ENCODE results near the gene TMEM119.
"Not testable (repeated sequence)": the region's sequence is repeated elsewhere in the genome, so short reads cannot be mapped to it uniquely, and the experiment has no call there.

The TMEM119 gene

DNA sequence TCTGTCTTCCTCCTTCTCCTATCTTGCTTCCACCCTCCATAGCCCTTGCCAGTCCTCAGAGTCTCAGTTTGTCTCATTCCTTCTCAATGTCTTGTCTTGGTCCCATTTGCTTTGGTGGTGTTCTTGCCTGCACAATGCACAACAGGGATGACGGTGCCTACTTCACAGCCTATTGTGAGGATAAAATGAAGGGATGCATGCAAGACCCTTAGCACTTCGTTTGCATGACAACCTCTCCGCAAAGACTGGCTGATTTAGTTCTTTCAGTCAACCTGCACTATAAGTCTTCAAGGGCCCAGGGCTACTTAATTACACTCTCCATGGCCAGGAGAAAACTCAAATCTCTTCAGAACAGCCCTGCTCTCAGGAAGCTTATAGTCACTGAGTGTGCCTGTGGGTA, 27.3 kb upstream of the TMEM119 start:
- H3K27ac Mint-ChIP-seq = no peak overlapping the region
- peaks cover 29% of the 10 kb centered on the region for H3K36me3 Mint-ChIP-seq (ENCODE audit: low read depth)
- ATAC-seq (no peak), DNase-seq (no peak)
- H3K4me3 Mint-ChIP-seq = no peak overlapping the region
- peaks cover 64% of the 10 kb centered on the region for H3K4me1 Mint-ChIP-seq
- no peaks in the 10 kb centered on the region for H3K9me3 Mint-ChIP-seq
- H3K27me3 Mint-ChIP-seq = no peaks in the 10 kb centered on the region

DNA sequence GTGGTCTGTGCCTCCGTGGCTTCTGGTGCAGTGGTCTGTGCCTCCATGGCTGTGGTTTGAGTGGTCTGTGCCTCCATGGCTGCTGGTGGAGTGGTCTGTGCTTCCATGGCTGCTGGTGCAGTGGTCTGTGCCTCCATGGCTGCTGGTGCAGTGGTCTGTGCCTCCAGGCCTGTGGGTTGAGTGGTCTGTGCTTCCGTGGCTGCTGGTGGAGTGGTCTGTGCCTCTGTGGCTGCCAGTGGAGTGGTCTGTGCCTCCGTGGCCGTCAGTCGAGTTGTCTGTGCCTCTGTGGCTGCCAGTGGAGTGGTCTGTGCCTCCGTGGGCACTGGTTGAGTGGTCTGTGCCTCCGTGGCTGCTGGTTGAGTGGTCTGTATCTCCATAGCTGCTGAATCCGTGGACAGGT, 25.7 kb upstream of the TMEM119 start:
- H3K27ac Mint-ChIP-seq = peak overlapping the region; percentile 18
- peaks cover 54% of the 10 kb centered on the region for H3K4me1 Mint-ChIP-seq

DNA sequence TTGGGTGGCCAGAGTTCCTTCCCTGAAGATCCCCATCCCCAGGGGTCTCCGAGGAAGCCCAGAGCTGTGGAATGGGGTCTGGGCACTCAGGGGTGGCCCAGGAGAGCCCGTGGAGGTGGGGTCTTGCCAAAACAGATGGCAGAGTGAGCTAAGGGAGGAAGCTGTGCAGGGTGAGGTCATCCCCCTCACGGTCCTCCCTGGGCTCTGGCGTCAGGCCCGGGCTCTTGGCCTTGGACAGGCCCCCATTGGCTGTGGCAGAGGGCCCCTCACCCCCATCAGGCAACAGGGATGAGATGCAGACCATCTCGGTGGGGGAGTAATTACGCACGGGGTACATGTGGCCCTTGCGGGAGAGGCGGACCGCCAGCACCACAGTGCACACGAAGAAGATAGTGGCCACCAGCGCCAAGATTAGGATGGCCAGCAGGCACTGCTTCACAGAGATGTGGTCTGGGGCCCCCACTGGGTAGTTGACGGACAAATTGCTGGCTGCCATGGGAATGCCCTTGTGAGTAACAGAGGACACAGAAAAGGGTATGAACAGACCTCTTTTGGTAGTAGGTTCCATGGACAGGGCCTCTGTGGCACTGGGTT, 25.1 kb upstream of the TMEM119 start:
- H3K27ac Mint-ChIP-seq = no peak overlapping the region
- ATAC-seq (no peak), DNase-seq (no peak)
- no peaks in the 10 kb centered on the region for H3K9me3 Mint-ChIP-seq
- peaks cover 54% of the 10 kb centered on the region for H3K4me1 Mint-ChIP-seq
- no peak overlapping the region for H3K4me3 Mint-ChIP-seq
- H3K27me3 Mint-ChIP-seq = no peaks in the 10 kb centered on the region
- peaks cover 26% of the 10 kb centered on the region for H3K36me3 Mint-ChIP-seq (ENCODE audit: low read depth)

More for the DNA sequence above, 25.7 kb upstream of the TMEM119 start:
- no peaks in the 10 kb centered on the region for H3K27me3 Mint-ChIP-seq
- ATAC-seq (no peak), DNase-seq (no peak)
- peaks cover 29% of the 10 kb centered on the region for H3K36me3 Mint-ChIP-seq (ENCODE audit: low read depth)
- no peaks in the 10 kb centered on the region for H3K9me3 Mint-ChIP-seq
- no peak overlapping the region for H3K4me3 Mint-ChIP-seq

DNA sequence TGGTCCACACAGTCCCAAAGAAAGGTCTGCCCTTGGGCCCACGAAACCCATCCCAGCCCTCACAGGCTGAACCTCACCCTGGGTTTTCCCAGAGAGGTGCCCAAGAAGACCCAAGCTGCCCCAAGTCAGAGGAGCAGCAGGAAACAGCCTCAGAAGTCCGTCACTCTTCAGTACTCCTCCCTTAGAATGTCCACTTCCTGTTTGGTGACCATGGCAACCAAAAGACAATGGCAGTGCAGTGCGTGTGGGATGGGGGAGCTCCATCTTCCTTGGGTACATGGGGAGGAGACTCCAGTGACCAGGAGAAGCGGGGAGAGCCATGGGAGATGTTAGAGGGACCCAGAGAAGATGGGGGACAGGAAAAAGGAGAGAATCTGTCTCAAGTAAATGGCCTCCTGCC, 24.5 kb upstream of the TMEM119 start:
- H3K4me3 Mint-ChIP-seq = no peak overlapping the region
- H3K27ac Mint-ChIP-seq = peak overlapping the region; percentile 90
- H3K27me3 Mint-ChIP-seq = no peaks in the 10 kb centered on the region
- peaks cover 55% of the 10 kb centered on the region for H3K4me1 Mint-ChIP-seq
- DNase-seq (no peak), ATAC-seq (no peak)
- peaks cover 26% of the 10 kb centered on the region for H3K36me3 Mint-ChIP-seq (ENCODE audit: low read depth)
- H3K9me3 Mint-ChIP-seq = no peaks in the 10 kb centered on the region

DNA sequence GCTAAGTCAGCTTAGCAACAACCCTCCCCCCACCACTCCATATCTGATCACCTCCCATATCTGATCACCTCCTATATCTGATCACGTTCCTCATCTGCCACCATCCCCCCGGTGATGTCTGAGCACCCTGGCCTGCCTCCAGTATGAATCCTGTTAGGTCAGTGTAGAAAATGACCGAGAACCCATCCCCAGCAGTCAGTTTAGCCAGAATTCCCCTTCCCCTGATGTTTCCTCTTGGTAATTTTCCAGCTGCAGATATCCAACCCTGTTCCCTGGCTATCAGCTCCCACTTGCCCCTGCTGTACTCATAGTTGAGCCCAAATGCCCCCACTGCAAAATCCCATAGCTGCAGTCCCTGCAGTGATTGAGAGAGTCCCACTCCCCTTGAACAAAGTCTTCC, 23.3 kb upstream of the TMEM119 start:
- DNase-seq (no peak), ATAC-seq (no peak)
- H3K4me1 Mint-ChIP-seq = peaks cover 59% of the 10 kb centered on the region
- no peak overlapping the region for H3K4me3 Mint-ChIP-seq
- no peaks in the 10 kb centered on the region for H3K27me3 Mint-ChIP-seq
- H3K27ac Mint-ChIP-seq = peak overlapping the region; percentile 76
- peaks cover 6% of the 10 kb centered on the region for H3K9me3 Mint-ChIP-seq
- peaks cover 33% of the 10 kb centered on the region for H3K36me3 Mint-ChIP-seq (ENCODE audit: low read depth)

DNA sequence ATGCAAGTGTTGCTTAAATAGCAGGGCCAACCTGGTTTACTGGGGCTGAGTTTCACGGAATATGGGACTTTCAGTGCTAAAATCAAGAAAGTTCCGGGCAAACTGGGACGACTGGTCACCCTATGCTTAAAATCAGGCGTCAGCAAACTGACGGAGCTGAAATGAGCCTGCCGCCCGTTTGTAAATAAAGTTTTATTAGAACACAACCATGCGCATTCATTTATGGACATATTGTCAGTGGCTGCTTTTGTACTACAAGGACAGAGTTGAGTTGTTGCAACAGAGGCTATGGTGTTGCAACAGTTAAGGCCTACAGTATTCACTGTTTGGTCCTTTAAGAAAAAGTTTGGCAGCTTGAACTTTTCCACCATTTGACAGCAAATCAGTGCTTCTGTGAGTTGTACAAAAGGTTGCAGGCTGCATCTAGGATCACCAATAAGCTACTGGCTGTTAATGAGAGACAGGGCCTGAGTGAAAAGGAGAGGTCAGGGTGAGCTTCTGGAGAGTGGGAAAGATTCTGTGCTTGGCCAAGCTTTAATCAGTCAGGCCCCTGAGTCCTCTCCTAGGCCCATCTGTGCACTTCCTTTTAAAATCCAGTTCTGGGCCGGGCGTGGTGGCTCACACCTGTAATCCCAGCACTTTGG, 22.5 kb upstream of the TMEM119 start:
- no peak overlapping the region for H3K4me3 Mint-ChIP-seq
- no peaks in the 10 kb centered on the region for H3K27me3 Mint-ChIP-seq
- H3K27ac Mint-ChIP-seq = peak overlapping the region; percentile 8
- H3K9me3 Mint-ChIP-seq = peaks cover 11% of the 10 kb centered on the region
- ATAC-seq = no peak
- peaks cover 40% of the 10 kb centered on the region for H3K36me3 Mint-ChIP-seq (ENCODE audit: low read depth)
- peaks cover 60% of the 10 kb centered on the region for H3K4me1 Mint-ChIP-seq
- no peak for DNase-seq

DNA sequence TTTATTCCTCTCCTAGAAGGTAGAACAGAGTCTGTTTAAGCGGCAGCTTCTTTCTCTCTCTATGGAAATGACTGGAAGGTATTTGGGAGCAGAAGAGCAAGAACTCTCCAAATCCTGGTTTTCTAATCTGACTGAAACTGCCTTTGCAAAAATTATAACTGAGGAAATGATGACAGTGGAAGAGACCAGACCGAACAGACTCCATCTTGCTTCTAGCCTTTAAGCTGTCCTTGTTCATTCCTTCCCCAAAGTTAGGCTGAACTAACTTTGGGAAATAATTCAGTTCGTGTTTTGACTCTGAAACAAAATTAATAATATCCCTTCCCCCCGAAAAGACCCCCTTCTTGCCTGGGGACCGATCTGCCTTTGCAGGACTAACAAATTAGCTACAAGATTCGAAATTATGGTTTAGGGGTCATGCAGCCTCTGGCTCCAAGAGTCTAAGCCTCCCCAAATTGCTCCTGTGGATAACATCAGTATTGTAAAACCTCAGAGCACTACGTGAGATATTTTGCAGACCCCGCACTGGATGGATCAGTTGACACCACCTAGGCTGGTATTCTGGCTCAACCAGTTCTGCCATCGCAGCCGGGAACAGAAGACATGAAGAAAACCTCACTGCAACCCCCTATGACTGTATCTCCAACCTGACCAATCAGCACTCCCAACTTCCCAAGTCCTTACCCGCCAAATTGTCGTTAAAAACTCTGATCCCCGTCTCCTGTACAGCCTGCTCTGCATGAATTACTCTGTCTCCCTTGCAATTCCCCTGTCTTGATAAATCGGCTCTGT, 21.7 kb upstream of the TMEM119 start:
- no peak for DNase-seq
- peaks cover 11% of the 10 kb centered on the region for H3K9me3 Mint-ChIP-seq
- peak overlapping the region; percentile 8 for H3K27ac Mint-ChIP-seq
- no peaks in the 10 kb centered on the region for H3K27me3 Mint-ChIP-seq
- no peak overlapping the region for H3K4me3 Mint-ChIP-seq
- H3K36me3 Mint-ChIP-seq (ENCODE audit: low read depth) = peaks cover 38% of the 10 kb centered on the region
- peaks cover 61% of the 10 kb centered on the region for H3K4me1 Mint-ChIP-seq
- no peak for ATAC-seq

DNA sequence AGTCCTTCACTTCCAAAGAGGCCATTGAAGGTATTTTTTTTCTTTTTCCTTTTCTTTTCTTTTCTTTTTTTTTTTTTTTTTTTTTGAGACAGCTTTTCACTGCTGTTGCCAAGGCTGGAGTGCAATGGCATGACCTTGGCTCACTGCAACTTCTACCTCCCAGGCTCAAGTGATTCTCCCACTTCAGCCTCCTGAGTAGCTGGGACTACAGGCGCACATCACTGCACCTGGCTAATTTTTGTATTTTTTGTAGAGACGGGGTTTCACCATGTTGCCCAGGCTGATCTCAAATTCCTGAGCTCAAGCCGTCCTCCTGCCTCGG, 21.0 kb upstream of the TMEM119 start:
- not testable (repeated sequence) for H3K27me3 Mint-ChIP-seq, H3K27ac Mint-ChIP-seq, DNase-seq, ATAC-seq, H3K4me3 Mint-ChIP-seq
- Mint-ChIP-seq H3K9me3 (peaks cover 11% of the 10 kb centered on the region), H3K36me3 (ENCODE audit: low read depth) (peaks cover 32% of the 10 kb centered on the region), H3K4me1 (peaks cover 67% of the 10 kb centered on the region)

DNA sequence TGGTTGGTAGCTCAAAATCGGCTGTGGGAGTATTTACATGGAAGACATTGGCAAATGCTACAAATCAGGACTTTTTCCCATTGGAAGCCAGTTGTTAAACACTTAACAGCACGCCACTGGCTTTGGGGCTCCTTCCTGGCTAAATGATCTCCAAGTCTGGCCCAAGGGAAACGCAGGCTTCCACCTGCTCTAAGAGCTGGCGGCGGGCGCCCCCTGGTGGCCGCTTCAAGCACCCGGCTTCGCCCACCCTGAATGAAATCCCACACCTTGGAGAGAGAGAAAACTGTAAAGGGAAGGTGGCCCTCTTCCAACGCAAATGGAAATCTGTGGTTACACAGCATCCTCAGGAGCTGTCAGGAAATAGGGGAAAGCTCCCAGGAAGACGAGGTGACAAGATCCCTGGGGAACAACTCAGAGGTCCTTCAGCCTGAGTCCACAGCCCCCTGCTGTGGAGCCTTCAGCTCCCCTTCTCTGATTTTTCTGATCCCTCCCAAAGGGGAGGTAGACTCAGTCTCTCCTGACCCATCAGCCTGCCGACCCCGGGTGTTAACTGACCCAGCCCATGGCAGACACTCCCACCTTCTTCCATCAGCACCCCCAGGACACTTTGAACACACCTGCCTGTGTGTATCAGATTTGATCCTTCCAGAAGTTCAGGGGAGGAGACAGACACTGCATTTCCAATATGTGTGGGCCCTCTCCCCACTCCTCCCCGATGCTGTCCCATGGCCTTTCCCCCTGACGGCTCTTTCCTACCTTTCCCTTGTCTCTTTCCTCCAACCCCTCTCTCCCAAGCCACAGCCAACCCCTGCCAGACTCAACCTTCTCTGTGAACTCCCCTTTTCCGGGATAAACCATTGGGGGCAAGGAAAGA, 20.4 kb upstream of the TMEM119 start:
- H3K36me3 Mint-ChIP-seq (ENCODE audit: low read depth) = peaks cover 26% of the 10 kb centered on the region
- DNase-seq = peak; percentile 85

DNA sequence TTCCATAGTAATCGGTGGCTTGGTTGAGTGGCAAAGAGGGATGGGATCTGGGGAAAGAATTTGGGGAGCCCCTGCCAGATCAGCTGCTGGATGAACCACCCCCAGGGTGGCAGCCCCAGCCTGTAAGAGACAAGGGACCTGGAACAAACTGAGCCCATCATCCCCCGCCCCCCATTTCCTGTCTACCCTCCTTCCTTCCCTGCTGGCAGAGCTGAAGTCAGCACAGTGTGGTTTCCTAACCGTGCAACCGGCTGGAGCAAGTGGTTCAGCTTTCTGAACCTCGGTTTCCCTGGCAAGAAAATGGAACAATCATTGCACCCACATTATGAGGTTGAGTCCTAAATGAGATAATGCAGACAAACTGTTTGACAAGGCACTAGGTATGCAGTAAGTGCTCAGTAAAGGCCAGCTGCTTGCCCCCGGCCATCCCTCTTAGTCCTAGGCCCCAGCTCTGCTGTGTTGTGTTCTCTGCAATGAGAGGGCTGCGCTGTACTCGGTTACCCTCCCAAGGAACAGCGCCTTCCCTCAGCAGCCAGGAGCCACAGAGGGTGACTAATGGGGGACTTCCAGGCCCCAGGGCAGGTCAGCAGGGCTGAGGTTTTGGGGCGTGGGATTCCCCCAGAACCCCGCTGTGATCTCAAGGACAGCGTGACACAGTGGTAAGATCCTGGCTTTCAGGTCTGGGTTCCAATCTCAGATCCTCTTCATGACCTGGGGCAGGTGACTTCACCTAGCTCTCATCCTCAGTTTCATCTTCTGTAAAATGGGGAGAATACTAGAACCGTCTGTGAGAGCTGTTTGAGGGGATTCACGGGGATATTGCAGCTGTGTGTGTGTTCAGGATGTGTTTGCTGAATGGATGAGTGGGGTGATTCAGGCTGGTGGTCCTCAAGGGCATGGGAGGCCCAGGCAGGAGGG, 19.3 kb upstream of the TMEM119 start:
- H3K27me3 Mint-ChIP-seq = no peaks in the 10 kb centered on the region
- DNase-seq (peak; percentile 85), ATAC-seq (peak; percentile 96)
- peaks cover 73% of the 10 kb centered on the region for H3K4me1 Mint-ChIP-seq
- H3K4me3 Mint-ChIP-seq = peak overlapping the region; percentile 66
- H3K27ac Mint-ChIP-seq = peak overlapping the region; percentile 94
- H3K36me3 Mint-ChIP-seq (ENCODE audit: low read depth) = peaks cover 18% of the 10 kb centered on the region
- peaks cover 11% of the 10 kb centered on the region for H3K9me3 Mint-ChIP-seq

More for the DNA sequence above, 20.4 kb upstream of the TMEM119 start:
- peaks cover 11% of the 10 kb centered on the region for H3K9me3 Mint-ChIP-seq
- H3K4me3 Mint-ChIP-seq = no peak overlapping the region
- peaks cover 69% of the 10 kb centered on the region for H3K4me1 Mint-ChIP-seq
- H3K27me3 Mint-ChIP-seq = no peaks in the 10 kb centered on the region
- H3K27ac Mint-ChIP-seq = peak overlapping the region; percentile 94
- no peak for ATAC-seq

DNA sequence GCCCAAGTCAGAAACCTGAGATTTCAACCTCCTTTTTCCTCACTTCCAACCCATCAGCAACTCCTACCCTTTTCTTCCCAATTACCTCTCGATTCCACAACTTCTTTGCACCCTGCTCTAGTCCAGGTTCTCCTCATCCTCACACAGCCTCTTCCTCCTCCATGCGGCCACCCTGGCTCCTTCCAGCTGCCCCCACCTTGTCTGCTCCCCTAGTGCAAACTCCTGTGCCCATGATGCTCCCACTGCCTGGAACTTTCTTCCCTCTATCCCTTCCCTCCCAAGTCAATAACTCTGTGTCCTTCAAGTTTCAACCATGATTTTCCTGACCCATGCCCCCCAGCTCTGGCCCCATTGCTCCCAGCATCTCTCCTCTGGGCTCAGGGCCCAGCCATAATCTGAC, 18.5 kb upstream of the TMEM119 start:
- peaks cover 11% of the 10 kb centered on the region for H3K9me3 Mint-ChIP-seq
- H3K4me3 Mint-ChIP-seq = no peak overlapping the region
- peak overlapping the region; percentile 94 for H3K27ac Mint-ChIP-seq
- DNase-seq = no peak
- peaks cover 73% of the 10 kb centered on the region for H3K4me1 Mint-ChIP-seq
- peaks cover 16% of the 10 kb centered on the region for H3K36me3 Mint-ChIP-seq (ENCODE audit: low read depth)
- no peak for ATAC-seq
- no peaks in the 10 kb centered on the region for H3K27me3 Mint-ChIP-seq

DNA sequence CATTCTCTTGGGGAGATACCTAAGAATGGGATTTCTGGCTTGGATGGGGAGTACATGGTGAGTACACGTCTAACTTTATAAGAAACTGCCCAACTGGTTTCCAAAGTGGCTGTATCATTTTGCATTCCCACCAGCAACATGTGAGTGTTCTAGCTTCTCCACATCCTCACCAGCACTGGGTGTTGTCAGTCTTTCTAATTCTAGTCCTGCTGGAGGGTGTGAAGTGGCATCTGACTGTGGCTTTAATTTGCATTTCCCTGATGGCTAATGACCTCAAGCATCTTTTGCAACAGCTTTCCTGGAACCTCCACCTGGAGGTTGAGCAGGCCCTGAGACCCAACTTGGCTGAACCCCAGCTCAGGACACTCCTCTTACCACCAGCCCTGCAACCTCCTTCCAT, 18.0 kb upstream of the TMEM119 start:
- H3K4me3 Mint-ChIP-seq = no peak overlapping the region
- no peaks in the 10 kb centered on the region for H3K27me3 Mint-ChIP-seq
- ATAC-seq = no peak
- peak overlapping the region; percentile 94 for H3K27ac Mint-ChIP-seq
- H3K36me3 Mint-ChIP-seq (ENCODE audit: low read depth) = peaks cover 14% of the 10 kb centered on the region
- H3K4me1 Mint-ChIP-seq = peaks cover 70% of the 10 kb centered on the region
- peaks cover 11% of the 10 kb centered on the region for H3K9me3 Mint-ChIP-seq
- DNase-seq = no peak

DNA sequence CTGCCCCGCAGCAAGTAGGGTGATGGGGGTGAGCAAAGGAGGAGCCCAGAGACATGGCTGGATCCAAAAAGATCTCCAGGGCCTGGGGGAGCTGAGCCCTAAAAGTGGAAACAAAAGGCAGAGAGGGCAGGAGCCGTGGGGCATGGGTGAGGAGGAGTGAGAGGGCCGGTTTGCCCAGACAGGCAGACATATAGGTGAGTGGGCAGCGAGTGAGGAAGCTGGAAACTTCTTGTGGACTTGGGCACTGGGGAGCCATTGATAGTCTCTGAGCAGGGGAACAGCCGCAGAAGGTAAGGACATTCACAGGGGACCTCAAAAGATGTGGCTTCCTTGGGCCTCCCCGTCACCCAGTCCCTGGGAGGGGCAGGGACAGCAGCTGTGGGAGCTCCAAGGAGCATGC, 16.8 kb upstream of the TMEM119 start:
- no peak for DNase-seq
- Mint-ChIP-seq H3K27ac (peak overlapping the region; percentile 48), H3K4me3 (no peak overlapping the region), H3K36me3 (ENCODE audit: low read depth) (peaks cover 14% of the 10 kb centered on the region), H3K27me3 (no peaks in the 10 kb centered on the region), H3K4me1 (peaks cover 68% of the 10 kb centered on the region), H3K9me3 (peaks cover 11% of the 10 kb centered on the region)
- no peak for ATAC-seq
